NK-92 (cell line): ENCODE data around the gene MEF2B.
"Not testable (repeated sequence)": the region's sequence is repeated elsewhere in the genome, so short reads cannot be mapped to it uniquely, and the experiment has no call there.

Experiments
- DNase-seq: peaks from one replicate; lab custom pipeline; 2025; ENCODE audit not compliant: unreplicated experiment; lab: John Stamatoyannopoulos, UW

Gene MEF2B

DNA sequence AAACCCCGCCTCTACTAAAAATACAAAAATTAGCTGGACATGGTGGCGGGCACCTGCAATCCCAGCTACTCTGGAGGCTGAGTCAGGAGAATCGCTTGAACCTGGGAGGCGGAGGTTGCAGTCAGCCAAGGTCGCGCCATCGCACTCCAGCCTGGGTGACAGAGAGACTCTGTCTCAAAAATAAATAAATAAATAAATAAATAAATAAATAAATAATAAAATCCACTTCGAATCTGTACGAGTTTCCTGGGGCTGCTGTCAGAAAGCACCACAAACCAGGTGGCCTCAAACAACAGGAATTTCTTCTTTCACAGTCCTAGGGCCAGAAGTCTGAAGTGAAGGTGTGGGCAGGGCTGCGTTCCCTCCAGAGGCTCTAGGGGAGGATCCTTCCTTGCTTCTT, 67.5 kb downstream of the MEF2B start:
- DNase-seq = not testable (repeated sequence)

DNA sequence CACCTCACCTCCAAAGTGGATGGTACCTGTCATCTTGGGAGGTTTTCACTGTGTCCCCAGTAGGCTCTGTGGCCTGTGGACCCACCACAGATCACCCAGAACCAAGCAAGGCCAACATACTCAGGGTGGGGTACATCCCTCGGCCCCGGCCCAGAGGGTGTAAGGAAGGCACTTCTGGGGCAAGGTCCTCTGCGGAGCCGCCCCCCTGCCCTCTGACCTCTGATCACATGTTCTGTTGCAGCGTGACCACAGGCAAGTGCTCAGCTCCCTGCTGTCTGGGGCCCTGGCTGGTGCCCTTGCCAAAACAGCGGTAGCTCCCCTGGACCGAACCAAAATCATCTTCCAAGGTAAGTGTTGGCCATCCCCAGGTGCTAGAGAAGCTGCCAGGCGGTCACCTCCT, 68.5 kb downstream of the MEF2B start:
- no peak for DNase-seq

DNA sequence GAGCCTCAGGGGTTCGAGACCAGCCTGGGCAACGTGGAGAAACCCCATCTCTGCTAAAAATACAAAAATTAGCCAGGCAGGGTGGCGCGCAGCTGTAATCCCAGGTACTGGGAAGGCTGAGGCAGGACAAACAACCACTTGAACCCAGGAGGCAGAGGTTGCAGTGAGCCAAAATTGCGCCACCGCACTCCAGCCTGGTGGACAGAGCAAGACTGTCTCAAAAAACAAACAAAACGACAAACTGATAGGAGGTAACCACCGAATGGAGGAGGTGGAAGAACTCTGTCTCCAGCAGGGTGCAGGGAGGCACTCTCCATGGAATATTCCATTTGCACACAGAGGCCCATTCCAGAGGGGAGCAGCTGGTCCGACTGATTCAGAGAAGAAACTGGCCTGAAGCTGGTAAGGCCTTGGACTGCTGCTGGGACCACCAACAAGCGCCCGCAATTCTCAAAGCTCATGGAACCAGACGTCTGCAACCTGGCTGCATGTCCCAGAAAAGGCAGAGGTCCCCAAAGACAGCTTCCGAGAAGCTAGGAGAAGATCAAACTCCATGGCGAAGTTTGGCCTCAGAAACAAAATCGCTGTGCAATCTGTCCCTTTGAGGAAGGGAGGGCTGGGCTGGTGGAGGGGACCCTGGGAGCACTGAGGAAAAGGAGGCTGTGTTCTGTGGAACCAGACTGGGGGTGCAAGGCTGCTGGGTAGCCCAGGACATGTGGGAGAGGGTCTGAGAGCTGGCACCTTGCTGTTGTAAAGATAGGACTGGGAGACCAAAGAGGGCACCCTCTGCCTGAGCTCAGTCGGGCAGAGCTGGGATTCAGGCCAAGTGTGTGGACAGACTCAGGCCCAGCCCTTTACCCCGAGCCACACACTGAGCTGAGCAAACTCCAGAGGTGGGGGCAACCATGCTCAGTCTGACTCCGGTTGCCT, 71.1 kb downstream of the MEF2B start:
- DNase-seq = no peak

DNA sequence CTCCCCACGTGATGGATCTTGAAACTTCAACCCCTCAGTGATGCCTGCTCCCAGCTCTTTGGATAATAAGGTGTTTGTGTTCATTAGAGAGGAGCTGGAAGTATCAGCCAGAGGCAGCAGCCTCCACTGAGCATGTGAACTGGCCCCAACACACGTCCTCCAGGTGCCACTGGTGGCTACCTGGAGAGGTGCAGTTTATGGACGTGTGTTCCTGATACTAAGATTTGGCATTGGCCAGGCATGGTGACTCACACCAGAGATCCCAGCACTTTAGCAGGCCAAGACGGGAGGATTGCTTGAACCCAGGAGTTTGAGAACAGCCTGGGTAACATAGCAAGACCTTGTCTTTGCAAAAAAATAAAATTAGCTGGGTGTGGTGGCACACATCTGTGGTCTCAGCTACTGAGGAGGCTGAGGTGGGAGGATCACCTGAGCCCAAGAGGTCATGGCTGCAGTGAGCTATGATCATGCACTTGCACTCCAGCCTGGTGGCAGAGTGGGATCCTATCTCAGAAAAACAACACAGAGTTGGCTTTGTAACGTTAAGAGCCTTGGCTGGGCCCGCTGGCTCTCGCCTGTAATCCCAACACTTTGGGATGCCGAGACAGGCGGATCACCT, 71.9 kb downstream of the MEF2B start:
- no peak for DNase-seq

DNA sequence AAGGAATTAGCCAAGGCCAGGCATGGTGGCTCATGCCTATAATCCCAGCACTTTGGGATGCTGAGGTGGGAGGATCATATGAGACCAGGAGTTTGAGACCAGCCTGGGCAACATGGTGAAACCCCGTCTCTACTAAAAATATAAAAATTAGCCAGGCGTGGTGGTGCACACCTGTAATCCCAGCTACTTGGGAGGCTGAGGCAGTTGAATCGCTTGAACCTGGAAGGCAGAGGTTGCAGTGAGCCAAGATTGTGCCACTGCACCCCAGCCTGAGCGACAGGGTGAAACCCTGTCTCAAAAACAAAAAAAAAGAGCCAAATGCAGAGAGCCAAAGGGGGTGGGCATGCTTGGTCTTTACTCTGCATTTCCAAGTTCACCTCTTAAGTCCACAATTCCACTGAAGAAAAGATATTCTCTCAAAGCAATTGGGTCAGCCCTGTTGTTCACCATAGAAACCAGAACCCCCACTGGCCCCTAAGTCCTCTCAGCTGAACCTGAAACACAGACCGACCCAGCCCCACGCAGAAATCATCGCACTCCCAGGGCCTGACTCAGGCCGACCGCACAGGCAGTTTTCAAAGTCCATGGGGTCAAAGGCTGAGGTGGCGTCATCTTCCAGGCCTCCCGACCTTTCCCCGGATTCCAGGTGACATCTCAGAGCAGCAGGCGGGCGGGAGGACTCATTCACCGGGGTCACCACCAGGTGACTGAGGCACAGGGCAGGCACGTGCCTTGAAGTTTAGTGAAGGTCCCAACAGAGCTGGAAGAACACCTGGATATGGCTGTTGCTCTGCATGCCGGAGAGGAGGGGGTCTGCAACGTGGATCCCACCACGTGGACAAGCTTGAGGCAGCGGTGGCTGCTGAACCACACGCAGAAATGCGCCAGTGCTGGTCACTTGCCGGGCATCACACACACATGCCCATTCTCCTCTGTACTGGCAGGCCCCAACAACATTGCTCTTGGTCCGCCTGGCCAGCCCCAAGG, 73.1 kb downstream of the MEF2B start:
- DNase-seq = no peak

DNA sequence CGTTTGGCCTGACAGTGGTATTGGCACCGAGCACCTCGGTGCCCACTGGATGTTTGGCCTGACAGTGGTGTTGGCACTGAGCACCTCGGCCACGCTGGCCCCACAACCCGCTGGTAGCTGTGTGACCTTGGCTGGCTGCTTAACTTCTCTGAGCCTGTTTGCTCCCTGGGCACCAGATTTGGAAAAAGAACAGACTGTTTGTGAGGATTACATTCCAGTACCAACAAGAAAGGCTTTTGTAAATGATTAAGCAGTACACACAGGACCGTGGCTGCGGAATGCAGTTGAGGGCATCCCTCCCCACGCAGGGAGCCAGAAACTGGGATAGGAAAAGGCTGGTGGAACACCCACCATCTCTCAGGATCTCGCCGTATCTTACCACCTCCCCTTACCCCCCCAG, 74.4 kb downstream of the MEF2B start:
- no peak for DNase-seq
